Kidney tubule cell (primary cell): ENCODE results near the gene ALS2CL.

Source experiments
- DNase-seq: peaks from one replicate; pipeline ENCODE4 v3.0.0-alpha.2; 2018; ENCODE audit warnings: low spot score

The ALS2CL gene

DNA sequence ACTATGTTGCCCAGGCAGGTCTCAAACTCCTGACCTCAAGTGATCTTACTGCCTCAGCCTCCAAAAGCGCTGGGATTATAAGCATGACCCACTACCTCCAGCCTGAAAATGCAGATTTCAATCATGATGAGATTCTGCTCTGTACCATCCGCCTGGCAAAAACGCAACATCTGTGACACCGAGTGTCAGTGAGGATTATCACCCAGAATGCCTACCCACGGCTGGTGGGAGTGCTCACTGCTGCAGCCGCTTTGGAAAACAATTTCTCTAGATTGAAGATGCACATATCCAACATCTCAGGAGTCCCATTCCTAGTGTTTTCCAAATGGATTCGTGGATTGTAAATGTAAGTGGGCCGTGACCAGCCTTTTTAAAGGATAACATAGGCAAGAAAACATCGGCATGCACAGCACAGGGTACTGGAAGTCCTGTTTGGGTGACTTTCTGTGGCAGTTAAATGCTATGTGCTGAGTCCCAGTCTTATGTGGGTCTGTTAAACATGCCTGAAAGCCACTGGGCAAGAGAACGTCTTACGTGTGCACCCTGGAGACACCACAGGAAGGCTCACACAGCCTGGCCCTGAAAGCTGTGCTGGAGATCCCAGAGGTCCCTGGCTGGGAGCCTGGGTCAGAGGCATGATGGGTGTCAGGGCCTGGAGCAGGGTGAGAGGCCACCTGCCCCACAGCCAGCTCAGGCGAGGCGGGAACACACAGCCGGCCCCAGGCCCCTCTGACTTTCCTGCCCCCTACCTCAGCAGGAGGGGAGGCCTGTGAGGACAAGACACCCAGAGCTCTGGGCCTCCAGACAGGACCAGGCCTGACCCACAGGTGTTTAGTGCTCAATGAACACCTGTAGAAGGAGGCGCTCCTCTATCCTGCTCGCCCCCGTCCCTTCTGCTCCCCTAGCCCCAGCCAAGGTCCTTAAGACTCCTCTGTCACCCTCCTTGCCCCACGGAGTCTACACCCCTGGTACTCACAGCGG, 23.3 kb upstream of the ALS2CL start:
- no peak for DNase-seq

GRCh38 chr3:46715507-46716175, 22.2 kb upstream of the ALS2CL start:
- DNase-seq: no peak

DNA sequence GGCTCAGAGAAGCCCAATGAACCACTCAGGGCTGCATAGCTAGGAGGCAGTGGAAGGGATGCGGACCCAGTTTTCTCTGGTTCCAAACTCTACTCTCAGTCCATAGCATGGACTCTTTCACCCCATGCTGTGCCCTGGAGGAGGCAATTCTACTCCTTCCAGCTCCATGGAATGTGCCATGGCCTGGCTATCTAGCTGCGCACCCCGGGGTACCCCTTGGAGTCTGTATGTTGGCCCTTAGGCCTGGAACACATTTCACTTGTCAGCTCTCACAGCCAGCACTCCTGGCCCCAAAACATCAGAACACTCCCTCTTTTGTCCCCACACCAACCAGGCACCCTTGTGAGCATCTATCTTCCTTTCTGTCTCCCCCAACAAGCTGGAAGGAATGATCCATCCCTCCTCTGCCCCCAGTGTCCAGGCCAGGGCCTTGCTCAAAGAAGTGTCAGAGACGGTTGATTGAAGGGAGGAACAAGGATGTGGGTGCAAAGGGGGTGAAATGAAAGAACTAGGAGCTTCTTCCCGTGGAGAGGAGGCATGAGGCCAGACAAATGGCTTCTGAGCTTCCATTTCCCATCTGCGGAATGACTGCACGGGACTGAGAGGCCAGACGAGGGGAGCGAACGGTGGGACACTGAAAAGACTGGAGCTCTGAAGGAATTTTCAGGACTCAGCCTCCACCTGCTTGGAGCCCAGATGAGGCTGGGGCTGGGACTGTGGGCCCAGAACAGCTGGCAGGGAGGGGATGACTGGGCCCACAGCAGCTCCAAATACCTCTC, 21.4 kb upstream of the ALS2CL start:
- DNase-seq: no peak

DNA sequence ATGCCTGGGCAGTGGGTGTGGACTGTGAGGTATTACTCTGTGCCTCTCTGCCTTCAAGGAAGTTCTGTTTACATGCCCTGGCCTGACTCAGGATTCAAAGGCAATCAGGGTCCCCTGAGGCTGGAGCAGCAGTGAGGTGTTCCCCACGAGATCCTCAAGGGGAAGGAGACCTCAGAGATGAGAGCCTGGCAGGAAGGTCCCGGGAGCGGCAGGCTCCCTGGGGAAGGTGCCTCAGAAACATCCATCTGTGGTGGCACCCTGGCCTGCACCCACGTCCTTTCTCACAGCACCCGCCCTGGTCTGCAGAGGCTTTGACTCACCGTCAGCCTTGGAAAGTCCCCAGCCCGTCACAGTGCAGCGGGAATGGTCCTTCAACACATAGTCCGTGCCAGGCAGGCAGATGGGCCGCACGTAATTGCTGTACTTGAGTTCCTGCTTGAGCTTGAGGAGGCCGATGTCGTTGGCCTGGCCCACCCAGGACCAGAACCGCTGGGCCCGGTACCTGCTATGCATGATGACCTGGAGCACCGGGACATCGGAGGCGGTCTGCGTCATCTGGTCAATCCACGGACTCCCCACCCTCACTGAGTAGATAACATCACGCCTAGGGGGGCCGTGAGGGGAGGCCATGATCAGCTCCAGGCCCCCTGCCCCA, 20.5 kb upstream of the ALS2CL start:
- peak; percentile 57 for DNase-seq

DNA sequence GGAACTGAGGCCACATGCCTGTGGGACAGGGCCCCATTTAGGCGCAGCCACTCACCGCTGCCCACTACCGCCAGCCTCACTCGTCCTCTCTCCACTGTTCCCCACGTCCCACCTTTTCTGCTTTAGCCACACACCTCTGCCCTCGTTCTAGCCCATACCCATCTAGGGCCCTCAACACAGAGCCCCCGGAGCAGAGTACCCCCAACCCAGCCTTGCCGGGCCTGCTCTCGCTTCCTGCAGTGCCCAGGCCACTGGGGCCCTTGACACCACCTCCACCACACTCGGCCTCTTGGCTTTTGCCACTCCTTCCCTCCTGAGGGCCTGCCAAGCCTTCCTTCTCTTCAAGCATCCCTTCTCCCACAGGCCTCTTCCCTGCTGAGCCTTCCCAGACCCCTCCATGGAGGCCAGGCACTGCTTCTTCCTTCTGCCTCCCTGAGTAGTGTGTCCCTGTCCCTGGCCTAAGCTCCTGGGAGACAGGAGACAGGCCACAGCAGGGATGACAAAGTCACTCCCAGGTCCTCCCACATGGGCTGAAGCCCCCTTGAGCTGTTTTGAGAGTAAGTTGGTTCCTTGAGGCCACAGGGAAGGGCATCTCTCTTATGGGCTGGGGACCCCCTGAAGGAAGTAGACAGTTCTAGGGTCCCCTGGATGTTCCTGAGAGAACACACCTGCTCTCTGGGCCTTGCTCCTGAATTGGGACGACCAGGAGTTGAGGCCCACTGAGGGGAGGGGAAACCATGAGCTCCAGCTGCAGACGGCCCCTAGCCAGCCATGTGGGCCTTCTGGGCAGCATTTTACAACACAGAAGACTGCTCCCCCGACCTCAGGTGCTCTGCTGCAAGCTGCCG, 19.8 kb upstream of the ALS2CL start:
- no peak for DNase-seq

DNA sequence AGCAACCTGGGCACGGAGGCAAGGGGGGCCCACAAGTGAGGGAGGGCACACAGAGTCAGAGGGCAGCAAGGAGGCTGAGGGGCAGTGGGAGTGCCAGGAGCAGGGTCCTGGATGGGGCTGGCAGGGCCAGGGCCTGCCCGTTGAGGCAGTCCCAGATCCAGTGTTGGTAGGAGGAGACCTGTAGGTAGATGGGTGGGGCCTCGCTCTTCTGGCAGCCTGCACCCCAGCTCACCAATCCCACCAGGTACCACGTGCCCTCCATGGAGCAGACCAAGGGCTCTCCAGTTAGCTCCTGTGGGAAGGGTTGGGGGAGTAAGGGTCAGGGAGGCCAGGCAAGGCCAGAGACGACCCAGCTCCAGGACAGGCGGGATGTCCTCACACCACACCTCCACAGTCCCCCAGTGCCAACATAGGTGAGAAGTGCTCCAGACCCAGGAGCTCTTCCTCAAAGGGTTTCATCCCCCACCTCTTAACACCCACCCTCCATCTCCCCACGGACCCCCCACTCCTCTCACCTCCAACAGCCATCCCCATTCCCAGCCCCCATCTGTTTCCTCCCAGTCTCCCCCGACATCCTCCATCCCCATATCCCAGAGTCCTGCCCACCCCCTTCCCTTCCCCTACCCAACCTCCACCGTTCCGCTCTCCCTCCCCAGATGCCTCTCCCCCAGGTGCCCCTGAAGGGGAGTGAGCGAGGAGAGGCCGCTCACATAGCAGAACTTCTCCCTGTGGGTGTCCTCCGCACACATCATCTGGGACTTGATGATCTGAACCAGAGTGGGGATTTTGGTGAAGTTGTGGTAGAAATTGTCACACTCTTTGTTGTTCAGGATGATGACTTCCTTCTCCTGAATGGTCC, 18.9 kb upstream of the ALS2CL start:
- no peak for DNase-seq

- no peak for DNase-seq
These were observed 18.3 kb upstream of the ALS2CL start for GRCh38 chr3:46711760-46712159.

DNA sequence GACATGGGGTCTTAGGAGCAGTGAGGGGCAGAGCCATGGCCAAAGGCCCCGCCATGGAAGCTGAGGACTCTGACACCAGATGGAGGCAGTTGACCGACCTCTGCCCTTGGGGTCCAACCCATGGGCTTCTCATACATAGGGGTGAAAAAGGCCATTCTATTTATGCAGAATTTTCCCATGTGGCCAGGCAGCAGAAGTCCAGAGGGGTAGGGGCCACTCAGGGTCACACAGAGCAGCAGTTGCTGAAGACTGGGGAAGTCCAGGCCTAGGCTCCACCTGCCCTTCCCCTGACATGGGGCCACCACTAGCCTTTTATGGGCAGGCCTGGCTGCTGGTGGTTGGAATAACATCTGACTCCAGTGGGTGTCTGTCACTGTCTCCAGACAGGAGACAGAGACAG, 17.8 kb upstream of the ALS2CL start:
- DNase-seq: no peak

- no peak for DNase-seq
These were observed 17.3 kb upstream of the ALS2CL start for GRCh38 chr3:46710671-46711295.

- DNase-seq: no peak
These were observed 16.8 kb upstream of the ALS2CL start for GRCh38 chr3:46710229-46710628.

DNA sequence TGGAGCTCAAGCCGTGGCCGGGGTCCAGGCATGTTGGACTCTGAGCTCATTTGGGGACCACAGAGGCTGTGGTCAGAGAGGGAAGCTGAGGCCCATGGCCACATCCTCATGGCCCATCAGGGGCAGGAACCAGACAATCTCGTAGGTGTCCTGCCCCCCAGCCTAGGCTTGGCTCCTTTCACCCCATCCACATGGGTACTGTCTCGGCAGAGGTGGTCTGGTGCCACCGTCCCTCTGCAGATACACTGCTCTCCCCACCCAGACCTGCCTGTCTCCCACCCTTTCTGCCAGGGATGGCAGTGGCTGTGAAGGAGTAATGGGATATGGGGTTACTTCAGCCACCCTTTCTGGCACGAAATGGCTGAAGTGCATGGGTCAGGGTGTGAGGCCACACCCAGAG, 16.2 kb upstream of the ALS2CL start:
- no peak for DNase-seq

- DNase-seq: no peak
These were observed 15.7 kb upstream of the ALS2CL start for GRCh38 chr3:46709157-46709654.

- no peak for DNase-seq
These were observed 15.1 kb upstream of the ALS2CL start for GRCh38 chr3:46708401-46709156.

GRCh38 chr3:46707601-46708011, 14.1 kb upstream of the ALS2CL start:
- DNase-seq: no peak

- no peak for DNase-seq
These were observed 13.5 kb upstream of the ALS2CL start for GRCh38 chr3:46706771-46707582.

GRCh38 chr3:46705751-46706552, 12.5 kb upstream of the ALS2CL start:
- peak; percentile 73 for DNase-seq

DNA sequence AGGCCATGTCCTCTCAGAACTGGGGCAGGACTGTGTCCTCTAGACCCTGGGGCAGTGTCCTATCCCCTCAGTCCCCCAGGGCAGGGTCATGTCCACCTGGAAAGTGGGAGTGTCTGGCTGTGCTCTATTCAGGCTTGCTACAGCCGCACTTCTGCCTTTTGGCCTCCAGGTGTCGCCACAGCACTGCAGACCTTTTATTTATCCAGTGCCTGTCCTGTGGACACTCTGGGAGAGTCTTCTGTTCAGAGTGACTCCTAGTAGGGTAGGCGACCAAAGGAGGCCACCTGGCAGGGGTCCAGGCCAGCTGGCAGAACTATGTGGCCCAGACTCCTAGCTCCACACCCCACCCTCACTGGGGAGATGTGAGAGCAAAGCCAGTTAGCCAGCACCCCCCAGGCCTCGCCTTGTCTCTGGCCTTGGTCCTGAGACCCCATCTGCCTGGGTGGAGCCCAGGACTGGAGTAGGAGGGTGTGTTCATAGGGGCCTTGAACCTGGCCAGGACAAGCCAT, 11.6 kb upstream of the ALS2CL start:
- peak; percentile 79 for DNase-seq
